Ovary (tissue), 10 donors: ENCODE measurements around the gene PCDHGB5. TPM values are rescaled to one million over a fixed set of nuclear protein-coding genes. Genes with fewer than 3 reads are reported as not detected.
"Not testable (repeated sequence)": the region's sequence is repeated elsewhere in the genome, so short reads cannot be mapped to it uniquely, and the experiment has no call there.

Source experiments
- DNase-seq, 5 donors: peaks; one replicate each; pipeline ENCODE4 v3.0.0-alpha.2; 2019 to 2020
- H3K27ac ChIP-seq, 2 donors: fragments of 200-600 bp; one replicate each; pipeline versions ENCODE4 v1.5.1 to v1.8.0; 2019 to 2022
- H3K27me3 ChIP-seq: fragments of 200-600 bp; one replicate; pipeline ENCODE4 v1.8.0; 2022
- H3K36me3 ChIP-seq: fragments of 200-600 bp; sonication (generic); one replicate; pipeline ENCODE4 v1.5.1; 2019
- H3K4me1 ChIP-seq: one replicate; pipeline ENCODE4 v1.8.1; 2013; ENCODE audit warnings: mild to moderate bottlenecking, moderate library complexity; ENCODE audit not compliant: insufficient read depth
- H3K4me3 ChIP-seq: fragments of 200-600 bp; sonication (generic); one replicate; pipeline ENCODE4 v1.5.1; 2017
- H3K9me3 ChIP-seq, 2 donors: fragments of 200-600 bp in 1 of 2; sonication (generic) in 1 of 2; one replicate each; pipeline versions ENCODE4 v1.5.1 to v1.8.1; 2013 to 2019; ENCODE audit warnings: mild to moderate bottlenecking in 1 of 2, moderate library complexity in 1 of 2
- EP300 ChIP-seq: sonication (generic); formaldehyde crosslinking; IDR thresholded peaks from one replicate; pipeline ENCODE4 v1.6.1; 2017; ENCODE audit warnings: antibody characterized with exemption
- POLR2A ChIP-seq: fragments of 450-650 bp; IDR thresholded peaks from one replicate; pipeline ENCODE4 v1.6.1; 2017; ENCODE audit warnings: antibody characterized with exemption, mild to moderate bottlenecking, moderate library complexity
- whole genome bisulfite sequencing, 3 donors: extraction: QIAGEN DNeasy Blood & Tissue Kit in 1 of 3; methylation state at CpG; one replicate each; pipeline versions ENCODE4 v1.1.5 to v1.1.7; 2013 to 2017; 5-methylcytosine and 5-hydroxymethylcytosine counted together
- intact Hi-C, 4 donors: fragments of 100-400 bp; cut with DNase I; formaldehyde crosslinking; loops; one replicate each; pipeline versions ENCODE4 v1.11.0 to v1.15.1; 2022 to 2023
- long read RNA-seq, 3 donors: library from polyadenylated mRNA in 2 of 3; unstranded in 2 of 3; transcript quantifications; one replicate each; pipeline ENCODE4 v2.0.0 and lab custom pipeline, GENCODE V29; 2021 to 2026
- polyA plus RNA-seq, 2 donors: library from polyadenylated mRNA; stranded (reverse); fragments of 200-250 nt in 1 of 2; fragments of 350-450 nt in 1 of 2; fragmentation: Illumina TruSeq in 1 of 2; extraction: RNeasy Lipid Tissue Mini Kit (QIAGEN cat#74804) in 1 of 2; gene quantifications; one replicate each; pipeline ENCODE4 v1.2.3, GENCODE V29; 2013 to 2014
- total RNA-seq, 7 donors: library from RNA; depleted of rRNA in 2 of 7; stranded (reverse); fragments of >200 nt in 2 of 7; fragmentation: NEBNext Ultra II Directional in 3 of 7; extraction: Animal tissue kit (Norgen Biotek cat#: 25700) in 3 of 7; gene quantifications; one replicate each; pipeline versions ENCODE4 v1.1.0 to v1.2.4, GENCODE V29; 2016 to 2023
- TF ChIP-seq, protein P1 (sequence below), 3 donors: fragments of 450-650 bp in 2 of 3; fragments of 200-600 bp in 1 of 3; IDR thresholded peaks; one replicate each; pipeline versions ENCODE4 v1.5.1 to v1.8.0; 2016 to 2022; ENCODE audit warnings: antibody characterized with exemption in 3 of 3, mild to moderate bottlenecking in 1 of 3
- donor health status: DM: no; HTN: no; CAD: no; lungs with moderate emphysema.
- donor health status: DM: no; HTN: no; CAD: no.
- donor health status: Bipolar disorder and iron deficiency.
- donor health status: DM: yes; HTN: yes; CAD: no.
- donor health status: DM: no; HTN: no; CAD: no.
- donor health status: DM: yes; HTN: yes; CAD: no.

Gene PCDHGB5
- total RNA-seq (10 to 100 TPM; 13.2 to 19.7 (median 18.2) TPM), polyA plus RNA-seq (1 to 10 TPM; 4.5 to 8.2 TPM)
- long read RNA-seq, donor 1, full-length matches to known transcripts = 4 of 4 reads
- long read RNA-seq, donor 1, partial matches to known transcripts = 0 of 4 reads
- long read RNA-seq, donor 1, other reads (novel, unspliced or antisense) = 0 of 4 reads
- long read RNA-seq, donor 2, full-length matches to known transcripts = 3 of 3 reads
- long read RNA-seq, donor 2, partial matches to known transcripts = 0 of 3 reads
- long read RNA-seq, donor 2, other reads (novel, unspliced or antisense) = 0 of 3 reads
- long read RNA-seq, donor 3, full-length matches to known transcripts = 7 of 7 reads
- long read RNA-seq, donor 3, partial matches to known transcripts = 0 of 7 reads
- long read RNA-seq, donor 3, other reads (novel, unspliced or antisense) = 0 of 7 reads

DNA sequence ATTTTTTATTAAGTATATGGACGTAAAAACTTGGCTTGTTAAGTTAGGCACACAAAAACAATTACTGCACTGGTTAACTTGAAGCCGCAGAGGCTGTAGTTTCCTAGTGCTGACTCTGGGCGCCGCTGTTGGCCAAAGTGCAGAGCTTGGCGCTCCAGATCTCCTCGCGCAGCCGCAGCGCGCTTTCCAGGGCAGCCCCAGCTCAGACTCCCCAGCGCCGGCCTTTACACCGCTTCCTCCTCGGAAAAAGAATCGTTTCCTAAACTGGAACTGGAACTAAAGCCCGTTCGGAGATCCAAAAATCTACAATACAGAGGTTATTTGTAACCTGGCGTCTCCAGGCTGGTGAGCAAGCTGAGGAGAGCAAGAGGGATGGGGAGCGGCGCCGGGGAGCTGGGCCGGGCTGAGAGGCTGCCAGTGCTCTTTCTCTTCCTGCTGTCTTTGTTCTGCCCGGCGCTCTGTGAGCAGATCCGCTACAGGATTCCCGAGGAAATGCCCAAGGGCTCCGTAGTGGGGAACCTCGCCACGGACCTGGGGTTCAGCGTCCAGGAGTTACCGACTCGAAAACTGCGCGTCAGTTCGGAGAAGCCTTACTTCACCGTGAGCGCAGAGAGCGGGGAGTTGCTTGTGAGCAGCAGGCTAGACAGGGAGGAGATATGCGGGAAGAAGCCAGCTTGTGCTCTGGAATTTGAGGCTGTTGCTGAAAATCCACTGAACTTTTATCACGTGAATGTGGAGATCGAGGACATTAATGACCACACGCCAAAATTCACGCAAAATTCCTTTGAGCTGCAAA, at the start of gene PCDHGB5:
PCDHGB5 (plus strand) TSS at position 192 of the 796 bp plus-strand sequence; CDS start at position 373, 181 bp downstream.
- Histone ChIP-seq H3K4me3 (peak within 1 kb of the TSS; percentile 11), H3K9me3 (peaks cover 13 to 39% of the 10 kb centered on the region in 2 donors)
- WGBS, 3 donors = 5 to 7% (median 7%) methylated on average over 25 to 30 of the region's 43 CpGs
- H3K27ac ChIP-seq, H3K36me3 ChIP-seq, H3K27me3 ChIP-seq, H3K4me1 ChIP-seq: not testable (repeated sequence)
- DNase-seq = peak in 3 of 5 donors; percentile 43 to 57 (median 44)
- intact Hi-C loops = loop anchor here in 1 of 4 donors (10.0 kb wide), 1 partner anchor 157 kb away; no protein-coding TSS in a partner anchor
- TF ChIP-seq, protein P1, sequence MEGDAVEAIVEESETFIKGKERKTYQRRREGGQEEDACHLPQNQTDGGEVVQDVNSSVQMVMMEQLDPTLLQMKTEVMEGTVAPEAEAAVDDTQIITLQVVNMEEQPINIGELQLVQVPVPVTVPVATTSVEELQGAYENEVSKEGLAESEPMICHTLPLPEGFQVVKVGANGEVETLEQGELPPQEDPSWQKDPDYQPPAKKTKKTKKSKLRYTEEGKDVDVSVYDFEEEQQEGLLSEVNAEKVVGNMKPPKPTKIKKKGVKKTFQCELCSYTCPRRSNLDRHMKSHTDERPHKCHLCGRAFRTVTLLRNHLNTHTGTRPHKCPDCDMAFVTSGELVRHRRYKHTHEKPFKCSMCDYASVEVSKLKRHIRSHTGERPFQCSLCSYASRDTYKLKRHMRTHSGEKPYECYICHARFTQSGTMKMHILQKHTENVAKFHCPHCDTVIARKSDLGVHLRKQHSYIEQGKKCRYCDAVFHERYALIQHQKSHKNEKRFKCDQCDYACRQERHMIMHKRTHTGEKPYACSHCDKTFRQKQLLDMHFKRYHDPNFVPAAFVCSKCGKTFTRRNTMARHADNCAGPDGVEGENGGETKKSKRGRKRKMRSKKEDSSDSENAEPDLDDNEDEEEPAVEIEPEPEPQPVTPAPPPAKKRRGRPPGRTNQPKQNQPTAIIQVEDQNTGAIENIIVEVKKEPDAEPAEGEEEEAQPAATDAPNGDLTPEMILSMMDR (IDR thresholded peaks at IDR 0.05) = peak in 1 of 3 donors; percentile 37

DNA sequence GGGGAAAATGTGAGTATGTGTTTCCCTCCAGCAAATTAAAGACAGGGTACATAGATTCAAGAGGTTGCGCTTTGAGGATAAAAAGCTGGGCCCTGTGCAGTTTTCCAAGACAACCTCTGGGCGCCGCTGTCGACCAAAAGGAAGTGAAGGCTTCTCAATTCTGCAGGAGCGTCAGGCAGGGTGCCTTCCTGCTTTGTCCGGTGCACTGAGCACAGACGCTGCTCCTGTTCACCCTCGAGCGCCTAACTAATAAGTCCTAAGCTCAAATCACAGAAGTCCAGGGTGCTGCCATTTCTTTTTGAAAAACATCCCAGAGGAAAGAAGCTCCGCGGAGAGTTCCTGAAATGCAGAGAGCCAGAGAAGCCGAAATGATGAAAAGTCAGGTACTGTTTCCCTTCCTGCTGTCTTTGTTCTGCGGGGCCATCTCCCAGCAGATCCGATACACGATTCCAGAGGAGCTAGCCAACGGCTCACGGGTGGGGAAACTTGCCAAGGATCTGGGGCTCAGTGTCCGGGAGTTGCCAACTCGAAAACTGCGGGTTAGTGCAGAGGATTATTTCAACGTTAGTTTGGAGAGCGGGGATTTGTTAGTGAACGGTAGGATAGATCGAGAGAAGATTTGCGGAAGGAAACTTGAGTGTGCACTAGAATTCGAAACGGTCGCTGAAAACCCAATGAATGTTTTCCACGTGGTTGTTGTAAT, 47.7 kb upstream of the PCDHGB5 start, which contains the start of gene PCDHGB1:
PCDHGB1 (plus strand) TSS at position 183 of the 703 bp plus-strand sequence; CDS start at position 345, 162 bp downstream.
- TF ChIP-seq EP300 (no peak), POLR2A (no peak)
- TF ChIP-seq, protein P1 (IDR thresholded peaks at IDR 0.05) = no peak
- intact Hi-C loops = no loop called here
- no peaks in the 10 kb centered on the region for H3K27me3 ChIP-seq
- 19 to 27% (median 22%) methylated on average over 29 of the region's 29 CpGs for WGBS, 3 donors
- no peak within 1 kb of the TSS for H3K27ac ChIP-seq
- peaks cover 5 to 37% of the 10 kb centered on the region in 2 donors for H3K9me3 ChIP-seq
- no peaks in the 10 kb centered on the region for H3K36me3 ChIP-seq
- peak in 2 of 5 donors; percentile 42 to 49 for DNase-seq
- H3K4me1 ChIP-seq = no peaks in the 10 kb centered on the region
- peak within 1 kb of the TSS; percentile 9 for H3K4me3 ChIP-seq

DNA sequence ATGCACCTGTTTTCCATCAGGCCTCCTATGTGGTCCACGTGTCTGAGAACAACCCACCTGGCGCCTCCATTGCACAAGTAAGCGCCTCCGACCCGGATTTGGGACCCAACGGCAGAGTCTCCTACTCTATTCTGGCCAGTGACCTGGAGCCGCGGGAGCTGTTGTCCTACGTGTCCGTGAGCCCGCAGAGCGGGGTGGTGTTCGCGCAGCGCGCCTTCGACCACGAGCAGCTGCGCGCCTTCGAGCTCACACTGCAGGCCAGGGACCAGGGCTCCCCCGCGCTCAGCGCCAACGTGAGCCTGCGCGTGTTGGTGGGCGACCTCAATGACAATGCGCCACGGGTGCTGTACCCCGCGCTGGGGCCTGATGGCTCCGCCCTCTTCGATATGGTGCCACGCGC, 46.2 kb upstream of the PCDHGB5 start:
- intact Hi-C loops = no loop called here

More for the DNA sequence above, 46.2 kb upstream of the PCDHGB5 start:
- peaks cover under 1 to 44% of the 10 kb centered on the region in 2 donors for H3K9me3 ChIP-seq
- TF ChIP-seq, protein P1 (IDR thresholded peaks at IDR 0.05) = no peak
- TF ChIP-seq EP300 (no peak), POLR2A (no peak)
- DNase-seq = no peak
- no peaks in the 10 kb centered on the region for H3K36me3 ChIP-seq
- H3K4me3 ChIP-seq = no peak overlapping the region
- H3K4me1 ChIP-seq = no peaks in the 10 kb centered on the region
- no peak overlapping the region for H3K27ac ChIP-seq
- no peaks in the 10 kb centered on the region for H3K27me3 ChIP-seq
- WGBS, 3 donors = 29 to 41% (median 35%) methylated on average over 16 to 34 of the region's 36 CpGs
